H1 (cell line): ENCODE data around the gene PDGFB.

ENCODE experiments used
- ATF3 ChIP-seq: IDR thresholded peaks from 2 replicates; pipeline ENCODE4 v1.6.1; 2011; ENCODE audit warnings: low read depth, mild to moderate bottlenecking, low read length; ENCODE audit not compliant: insufficient read depth
- EP300 ChIP-seq, 2 experiments: IDR thresholded peaks; 1 replicate in 1 of 2; 2 replicates in 1 of 2; pipeline ENCODE4 v1.6.1; 2011 to 2012; ENCODE audit warnings: low read depth in 2 of 2, low read length in 2 of 2, mild to moderate bottlenecking in 2 of 2, borderline replicate concordance in 1 of 2, inconsistent platforms in 1 of 2, moderate library complexity in 1 of 2
- EZH2 ChIP-seq: fragments of 200-600 bp; sonication (generic); IDR thresholded peaks from 2 replicates; pipeline ENCODE4 v1.7.1; 2012; ENCODE audit warnings: low read depth, mild to moderate bottlenecking, moderate library complexity, low read length, inconsistent platforms; ENCODE audit not compliant: severe bottlenecking
- JUND ChIP-seq: IDR thresholded peaks from 2 replicates; pipeline ENCODE4 v1.6.1; 2011; ENCODE audit warnings: mild to moderate bottlenecking, improper control_type of control experiment, low read length
- MAFK ChIP-seq: IDR thresholded peaks from 2 replicates; pipeline ENCODE4 v1.6.1; 2012; ENCODE audit warnings: low read depth, mild to moderate bottlenecking, improper control_type of control experiment, low read length
- PHF8 ChIP-seq: fragments of 200-600 bp; sonication (generic); conservative IDR thresholded peaks from 2 replicates; pipeline ENCODE4 v1.7.1; 2012; ENCODE audit warnings: low read depth, mild to moderate bottlenecking, inconsistent platforms, low read length, moderate library complexity
- POLR2A ChIP-seq, 2 experiments: IDR thresholded peaks; 1 replicate in 1 of 2; 2 replicates in 1 of 2; pipeline ENCODE4 v1.6.1; 2011; ENCODE audit warnings: low read depth in 2 of 2, low read length in 2 of 2, mild to moderate bottlenecking in 2 of 2; ENCODE audit errors: control extremely low read depth in 1 of 2
- POLR2AphosphoS5 ChIP-seq: IDR thresholded peaks from 2 replicates; pipeline ENCODE4 v1.6.1; 2011; ENCODE audit warnings: low read depth, low read length
- SRF ChIP-seq: IDR thresholded peaks from 2 replicates; pipeline ENCODE4 v1.6.1; 2011; ENCODE audit warnings: mild to moderate bottlenecking, low read depth, low read length, moderate library complexity
- TF ChIP-seq, protein P1 (sequence below), 3 experiments: IDR thresholded peaks; 1 replicate in 2 of 3; 2 replicates in 1 of 3; pipeline versions ENCODE4 v1.5.1 to v1.6.1; 2011; ENCODE audit warnings: low read length in 3 of 3, mild to moderate bottlenecking in 3 of 3, inconsistent platforms in 2 of 3, low read depth in 1 of 3, moderate library complexity in 1 of 3; ENCODE audit not compliant: insufficient read depth in 1 of 3; ENCODE audit errors: control extremely low read depth in 1 of 3

GRCh38 chr22:39257901-39258475 is 13.2 kb upstream of the PDGFB start:
- TF ChIP-seq, protein P1, sequence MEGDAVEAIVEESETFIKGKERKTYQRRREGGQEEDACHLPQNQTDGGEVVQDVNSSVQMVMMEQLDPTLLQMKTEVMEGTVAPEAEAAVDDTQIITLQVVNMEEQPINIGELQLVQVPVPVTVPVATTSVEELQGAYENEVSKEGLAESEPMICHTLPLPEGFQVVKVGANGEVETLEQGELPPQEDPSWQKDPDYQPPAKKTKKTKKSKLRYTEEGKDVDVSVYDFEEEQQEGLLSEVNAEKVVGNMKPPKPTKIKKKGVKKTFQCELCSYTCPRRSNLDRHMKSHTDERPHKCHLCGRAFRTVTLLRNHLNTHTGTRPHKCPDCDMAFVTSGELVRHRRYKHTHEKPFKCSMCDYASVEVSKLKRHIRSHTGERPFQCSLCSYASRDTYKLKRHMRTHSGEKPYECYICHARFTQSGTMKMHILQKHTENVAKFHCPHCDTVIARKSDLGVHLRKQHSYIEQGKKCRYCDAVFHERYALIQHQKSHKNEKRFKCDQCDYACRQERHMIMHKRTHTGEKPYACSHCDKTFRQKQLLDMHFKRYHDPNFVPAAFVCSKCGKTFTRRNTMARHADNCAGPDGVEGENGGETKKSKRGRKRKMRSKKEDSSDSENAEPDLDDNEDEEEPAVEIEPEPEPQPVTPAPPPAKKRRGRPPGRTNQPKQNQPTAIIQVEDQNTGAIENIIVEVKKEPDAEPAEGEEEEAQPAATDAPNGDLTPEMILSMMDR (IDR thresholded peaks at IDR 0.05; ENCODE audit: control extremely low read depth in 1 of 3, insufficient read depth in 1 of 3, low read depth in 1 of 3, low read length in 3 of 3): no peak
- TF ChIP-seq POLR2AphosphoS5 (no peak), ATF3 (no peak), PHF8 (no peak), EZH2 (no peak), JUND (no peak), POLR2A (IDR thresholded peaks at IDR 0.05; ENCODE audit: control extremely low read depth in 1 of 2, low read depth in 2 of 2, low read length in 2 of 2) (no peak), EP300 (IDR thresholded peaks at IDR 0.05; ENCODE audit: borderline replicate concordance in 1 of 2, low read depth in 2 of 2, low read length in 2 of 2) (no peak), SRF (no peak), MAFK (no peak)
